H1 (cell line): ENCODE measurements around the gene SDHAF2. TPM values are rescaled to one million over a fixed set of nuclear protein-coding genes. Genes with fewer than 3 reads are reported as not detected.

Source experiments
- CTCF ChIA-PET: fragments of 300-600 bp; sonication (Branson Sonifier 250); formaldehyde crosslinking; loops from one replicate; lab custom pipeline; 2021; ENCODE audit not compliant: partially characterized antibody; lab: Charles Lee
- POLR2A ChIA-PET: fragments of 300-600 bp; sonication (Branson Sonifier 250); formaldehyde crosslinking; loops from one replicate; lab custom pipeline; 2021; ENCODE audit warnings: inconsistent platforms; ENCODE audit not compliant: partially characterized antibody; lab: Charles Lee
- DNase-seq, 2 experiments: peaks; one replicate each; pipeline versions ENCODE4 v3.0.0 to v3.0.0-alpha.2; 2010 to 2022; ENCODE audit warnings: low spot score in 2 of 2, low read depth in 1 of 2, mixed read lengths in 1 of 2
- FAIRE-seq: peaks from 2 replicates; lab custom pipeline; 2011; peaks lifted over from hg19 to GRCh38; lab: Jason Lieb, UNC
- H2AFZ ChIP-seq: 2 replicates; pipeline ENCODE4 v1.8.1; 2012; ENCODE audit warnings: low read length, inconsistent platforms
- H2AK5ac ChIP-seq: 2 replicates; pipeline ENCODE4 v1.6.1; 2013; ENCODE audit warnings: low read depth, low read length
- H2BK120ac ChIP-seq: replicated peaks from 2 replicates; pipeline ENCODE3; 2013; ENCODE audit warnings: low read depth, low read length, inconsistent platforms
- H2BK12ac ChIP-seq: 2 replicates; pipeline ENCODE4 v1.6.1; 2013; ENCODE audit warnings: low read depth, low read length
- H2BK15ac ChIP-seq: 2 replicates; pipeline ENCODE4 v1.6.1; 2013; ENCODE audit warnings: low read length
- H2BK20ac ChIP-seq: 2 replicates; pipeline ENCODE4 v1.6.1; 2013; ENCODE audit warnings: low read length
- H2BK5ac ChIP-seq: 2 replicates; pipeline ENCODE4 v1.6.1; 2013; ENCODE audit warnings: low read depth, low read length
- H3K14ac ChIP-seq: 2 replicates; pipeline ENCODE4 v1.6.1; 2013; ENCODE audit warnings: inconsistent platforms; ENCODE audit not compliant: insufficient read length
- H3K18ac ChIP-seq: 2 replicates; pipeline ENCODE4 v1.6.1; 2013; ENCODE audit warnings: low read length; ENCODE audit errors: extremely low read depth
- H3K23ac ChIP-seq: 2 replicates; pipeline ENCODE4 v1.6.1; 2013; ENCODE audit warnings: inconsistent platforms; ENCODE audit not compliant: insufficient read length
- H3K23me2 ChIP-seq: 2 replicates; pipeline ENCODE4 v1.6.1; 2013; ENCODE audit warnings: low read depth, low read length
- H3K27ac ChIP-seq: 2 replicates; pipeline ENCODE4 v1.6.1; 2011; ENCODE audit warnings: low read depth, low read length, inconsistent platforms
- H3K27me3 ChIP-seq, 4 experiments: replicated peaks in 1 of 4; 1 replicate in 1 of 4; 2 replicates in 3 of 4; pipeline versions ENCODE4 v1.6.1 to v1.8.1; 2011 to 2013; ENCODE audit warnings: low read length in 3 of 4, mild to moderate bottlenecking in 3 of 4, inconsistent platforms in 2 of 4, mixed read lengths in 2 of 4, moderate library complexity in 1 of 4; ENCODE audit not compliant: control insufficient read depth in 3 of 4, insufficient read depth in 3 of 4; ENCODE audit errors: extremely low read depth in 1 of 4
- H3K36me3 ChIP-seq, 4 experiments: 2 replicates each; pipeline versions ENCODE4 v1.6.1 to v1.8.1; 2011 to 2013; ENCODE audit warnings: mild to moderate bottlenecking in 4 of 4, low read length in 3 of 4, moderate library complexity in 2 of 4, control low read depth in 1 of 4, inconsistent platforms in 1 of 4; ENCODE audit not compliant: insufficient read depth in 4 of 4, control insufficient read depth in 2 of 4
- H3K4ac ChIP-seq: replicated peaks from 2 replicates; pipeline ENCODE3; 2013; ENCODE audit warnings: low read length, low read depth, mixed read lengths, inconsistent platforms; ENCODE audit not compliant: insufficient read length
- H3K4me1 ChIP-seq, 4 experiments: replicated peaks in 1 of 4; 1 replicate in 1 of 4; 2 replicates in 3 of 4; pipeline versions ENCODE4 v1.6.1 to v1.8.1; 2011 to 2013; ENCODE audit warnings: low read length in 3 of 4, inconsistent platforms in 2 of 4, mixed read lengths in 1 of 4; ENCODE audit not compliant: insufficient read depth in 4 of 4, control insufficient read depth in 3 of 4
- H3K4me2 ChIP-seq, 2 experiments: 2 replicates each; pipeline versions ENCODE4 v1.6.1 to v1.8.1; 2011 to 2013; ENCODE audit warnings: low read depth in 2 of 2, low read length in 2 of 2, control low read depth in 1 of 2, inconsistent platforms in 1 of 2, mild to moderate bottlenecking in 1 of 2; ENCODE audit not compliant: insufficient read depth in 1 of 2
- H3K4me3 ChIP-seq, 4 experiments: fragments of 200-600, 300-600 bp in 1 of 4; sonication (generic), shearing (Covaris generic), sonication (Bioruptor Twin) in 1 of 4; 2 replicates each; pipeline versions ENCODE4 v1.5.1 to v1.8.1; 2011 to 2016; ENCODE audit warnings: low read length in 4 of 4, low read depth in 3 of 4, control low read depth in 2 of 4, inconsistent platforms in 2 of 4, mild to moderate bottlenecking in 2 of 4, mixed read lengths in 1 of 4, moderate library complexity in 1 of 4; ENCODE audit not compliant: insufficient read depth in 2 of 4; ENCODE audit errors: extremely low read depth in 1 of 4
- H3K56ac ChIP-seq: replicated peaks from 2 replicates; pipeline ENCODE3; 2013; ENCODE audit warnings: low read depth, mild to moderate bottlenecking, mixed read lengths, low read length, inconsistent platforms; ENCODE audit not compliant: insufficient read length
- H3K79me1 ChIP-seq: 2 replicates; pipeline ENCODE4 v1.6.1; 2013; ENCODE audit warnings: low read depth, low read length, control low read depth
- H3K79me2 ChIP-seq, 2 experiments: 2 replicates each; pipeline versions ENCODE4 v1.6.1 to v1.8.1; 2012 to 2013; ENCODE audit warnings: low read length in 2 of 2, mild to moderate bottlenecking in 2 of 2, inconsistent platforms in 1 of 2; ENCODE audit not compliant: insufficient read depth in 2 of 2, control insufficient read depth in 1 of 2
- H3K9ac ChIP-seq, 4 experiments: replicated peaks in 1 of 4; 1 replicate in 1 of 4; 2 replicates in 3 of 4; pipeline versions ENCODE4 v1.6.1 to v1.8.1; 2011 to 2013; ENCODE audit warnings: low read depth in 3 of 4, low read length in 3 of 4, control low read depth in 2 of 4, mild to moderate bottlenecking in 2 of 4, moderate library complexity in 2 of 4, inconsistent platforms in 1 of 4; ENCODE audit errors: extremely low read depth in 1 of 4
- H3K9me3 ChIP-seq, 2 experiments: 2 replicates each; pipeline versions ENCODE4 v1.6.1 to v1.8.1; 2012 to 2013; ENCODE audit warnings: mild to moderate bottlenecking in 2 of 2, moderate library complexity in 2 of 2, control low read depth in 1 of 2, inconsistent platforms in 1 of 2, low read depth in 1 of 2, low read length in 1 of 2, mixed read lengths in 1 of 2; ENCODE audit not compliant: insufficient read depth in 2 of 2
- H4K20me1 ChIP-seq, 2 experiments: replicated peaks in 1 of 2; 2 replicates each; pipeline versions ENCODE3 to v1.8.1; 2011 to 2013; ENCODE audit warnings: inconsistent platforms in 2 of 2, low read length in 2 of 2, mild to moderate bottlenecking in 1 of 2; ENCODE audit not compliant: insufficient read depth in 2 of 2, control insufficient read depth in 1 of 2
- H4K5ac ChIP-seq: 2 replicates; pipeline ENCODE4 v1.6.1; 2013; ENCODE audit warnings: low read length, low read depth, mixed read lengths, inconsistent platforms; ENCODE audit not compliant: insufficient read length
- H4K8ac ChIP-seq: 2 replicates; pipeline ENCODE4 v1.8.0; 2013; ENCODE audit warnings: mild to moderate bottlenecking, moderate library complexity, low read length, inconsistent platforms; ENCODE audit not compliant: insufficient read depth; ENCODE audit errors: extremely low read depth
- H4K91ac ChIP-seq: replicated peaks from 2 replicates; pipeline ENCODE3; 2013; ENCODE audit warnings: low read length, mixed read lengths, inconsistent platforms; ENCODE audit not compliant: insufficient read length
- CBX5 ChIP-seq: fragments of 300-800, 300-1000 bp; sonication (generic); IDR thresholded peaks from 2 replicates; pipeline ENCODE4 v1.7.1; 2016; ENCODE audit warnings: antibody characterized with exemption, low read length, low read depth
- CHD1 ChIP-seq: IDR thresholded peaks from 2 replicates; pipeline ENCODE4 v1.6.1; 2012; ENCODE audit warnings: low read depth, low read length, improper control_type of control experiment
- EGR1 ChIP-seq: IDR thresholded peaks from 2 replicates; pipeline ENCODE4 v1.6.1; 2011; ENCODE audit warnings: low read depth, low read length, borderline replicate concordance
- GTF2F1 ChIP-seq: IDR thresholded peaks from 2 replicates; pipeline ENCODE4 v1.6.1; 2012; ENCODE audit warnings: low read depth, low read length, improper control_type of control experiment, borderline replicate concordance
- RNF2 ChIP-seq: fragments of 200-900, 300-1000 bp; sonication (generic); IDR thresholded peaks from 2 replicates; pipeline ENCODE4 v1.7.1; 2016; ENCODE audit warnings: borderline replicate concordance, low read depth, mild to moderate bottlenecking, antibody characterized with exemption, low read length; ENCODE audit not compliant: poor library complexity, severe bottlenecking; ENCODE audit errors: missing control alignments
- SIX5 ChIP-seq: IDR thresholded peaks from 2 replicates; pipeline ENCODE4 v1.6.1; 2011; ENCODE audit warnings: mild to moderate bottlenecking, low read depth, low read length
- SUZ12 ChIP-seq: fragments of 200-600 bp; sonication (generic); IDR thresholded peaks from 2 replicates; pipeline ENCODE4 v1.6.1; 2012; ENCODE audit warnings: mild to moderate bottlenecking, inconsistent platforms, low read length, moderate library complexity, mixed read lengths
- TBP ChIP-seq: IDR thresholded peaks from 2 replicates; pipeline ENCODE4 v1.6.1; 2011; ENCODE audit warnings: low read depth, low read length, improper control_type of control experiment
- TEAD4 ChIP-seq: IDR thresholded peaks from 2 replicates; pipeline ENCODE4 v1.6.1; 2012; ENCODE audit warnings: low read depth, low read length, inconsistent platforms, mixed read lengths
- YY1 ChIP-seq: IDR thresholded peaks from 2 replicates; pipeline ENCODE4 v1.6.1; 2011; ENCODE audit warnings: low read depth, mild to moderate bottlenecking, low read length
- WGBS, 2 experiments: shearing (Covaris generic) in 1 of 2; methylation state at CpG; one replicate each; pipeline versions ENCODE4 v1.1.6 to v1.1.7; 2013 to 2015; ENCODE audit warnings: low lambda C conversion rate in 2 of 2, mixed read lengths in 2 of 2, inconsistent platforms in 1 of 2, low coverage in 1 of 2, missing lambda C conversion rate in 1 of 2; ENCODE audit not compliant: insufficient replicate concordance in 2 of 2, insufficient coverage in 1 of 2, insufficient read length in 1 of 2; ENCODE audit errors: extremely low coverage in 1 of 2, missing lambda C conversion rate in 1 of 2; 5-methylcytosine and 5-hydroxymethylcytosine counted together
- polyA plus RNA-seq, 7 experiments: library from polyadenylated mRNA; depleted of rRNA in 3 of 7; stranded (reverse) in 5 of 7; unstranded in 2 of 7; fragments of >200 nt in 5 of 7; fragments of 200-250 nt in 2 of 7; gene quantifications; 1 replicate in 5 of 7; 2 replicates in 1 of 7; 4 replicates in 1 of 7; pipeline versions ENCODE4 v1.2.1 to v1.2.3, GENCODE V29; 2011 to 2013; ENCODE audit warnings: missing spikeins in 2 of 7, mixed read lengths in 2 of 7
- total RNA-seq: library from RNA; stranded (reverse); fragmentation: NEBNext Ultra II Directional; extraction: Animal tissue kit (Norgen Biotek cat#: 25700); gene quantifications from 2 replicates; pipeline ENCODE4 v1.2.1, GENCODE V29; 2021
- TF ChIP-seq, protein P1 (sequence below): IDR thresholded peaks from 2 replicates; pipeline ENCODE4 v1.6.1; 2011; ENCODE audit warnings: low read depth, mild to moderate bottlenecking, low read length; ENCODE audit not compliant: insufficient read depth

Gene SDHAF2
- total and polyA plus RNA-seq, 2 of the 8 experiments (the other 6 are each of a cell fraction or from before 2014, with no cell fraction given) = 41.0 to 114 TPM

DNA sequence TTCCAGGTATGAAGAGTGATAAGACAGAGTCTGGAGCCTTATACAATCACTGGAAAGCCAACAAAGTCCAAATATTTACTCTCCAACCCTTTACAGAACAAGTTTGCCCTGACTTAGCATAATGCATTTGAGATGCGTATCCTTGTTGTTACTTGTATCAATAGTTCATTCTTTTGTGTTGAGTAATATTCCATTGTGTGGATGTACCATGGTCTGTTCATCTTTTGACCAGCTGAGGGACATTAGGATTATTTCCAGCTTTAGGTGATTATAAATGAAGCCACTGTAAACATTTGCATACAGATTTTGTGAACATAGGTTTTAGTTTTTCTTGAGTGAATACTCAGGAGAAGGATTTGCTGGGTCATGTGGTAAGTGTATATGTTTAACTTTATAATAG, 9.7 kb downstream of the SDHAF2 start:
- Histone ChIP-seq H3K79me2 (peaks cover 16 to 61% of the 10 kb centered on the region in 2 experiments), H4K91ac (no peak overlapping the region), H2BK15ac (no peak overlapping the region), H4K8ac (no peak overlapping the region), H2AFZ (no peak overlapping the region), H3K79me1 (peaks cover 13% of the 10 kb centered on the region), H2BK20ac (no peak overlapping the region), H4K20me1 (peaks cover 6 to 7% of the 10 kb centered on the region in 2 experiments), H3K23me2 (no peaks in the 10 kb centered on the region), H2AK5ac (no peak overlapping the region), H3K4me1 (no peaks in the 10 kb centered on the region), H3K18ac (no peak overlapping the region), H3K56ac (no peak overlapping the region), H3K23ac (no peak overlapping the region), H3K36me3 (peaks cover 9 to 58% (median 30%) of the 10 kb centered on the region in 4 experiments), H3K4ac (no peak overlapping the region), H3K9me3 (no peaks in the 10 kb centered on the region), H2BK120ac (no peak overlapping the region), H3K27me3 (no peaks in the 10 kb centered on the region), H3K4me3 (no peak overlapping the region), H3K9ac (no peak overlapping the region), H3K14ac (no peak overlapping the region), H3K4me2 (no peak overlapping the region), H2BK5ac (no peak overlapping the region), H2BK12ac (no peak overlapping the region), H4K5ac (no peak overlapping the region), H3K27ac (no peak overlapping the region)
- FAIRE-seq (no peak), DNase-seq (no peak)
- POLR2A ChIA-PET = interaction anchor here (1.0 to 4.3 kb wide), 5 partner anchors 10 to 32 kb away, joined by 3 to 20 read pairs (median 5); partner anchors contain the start of genes CPSF7 and SDHAF2
- CTCF ChIA-PET = interaction anchor here (0.6 to 57.8 kb wide), 8 partner anchors 8 to 208 kb away, joined by 3 to 2106 read pairs (median 6); partner anchors contain the start of genes CPSF7, LRRC10B and SDHAF2
- WGBS, 2 experiments = 95% methylated on average over 1 of the region's 1 CpG; no CpG with 5 or more reads in 1 of the 2 experiments
- TF ChIP-seq RNF2 (no peak), CHD1 (no peak), YY1 (no peak), SUZ12 (no peak), SIX5 (no peak), EGR1 (no peak), TEAD4 (no peak), TBP (no peak), CBX5 (no peak), GTF2F1 (no peak)
- TF ChIP-seq, protein P1, sequence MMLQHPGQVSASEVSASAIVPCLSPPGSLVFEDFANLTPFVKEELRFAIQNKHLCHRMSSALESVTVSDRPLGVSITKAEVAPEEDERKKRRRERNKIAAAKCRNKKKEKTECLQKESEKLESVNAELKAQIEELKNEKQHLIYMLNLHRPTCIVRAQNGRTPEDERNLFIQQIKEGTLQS = no peak
